Measurements from ENCODE around the gene LNX1.

DNA sequence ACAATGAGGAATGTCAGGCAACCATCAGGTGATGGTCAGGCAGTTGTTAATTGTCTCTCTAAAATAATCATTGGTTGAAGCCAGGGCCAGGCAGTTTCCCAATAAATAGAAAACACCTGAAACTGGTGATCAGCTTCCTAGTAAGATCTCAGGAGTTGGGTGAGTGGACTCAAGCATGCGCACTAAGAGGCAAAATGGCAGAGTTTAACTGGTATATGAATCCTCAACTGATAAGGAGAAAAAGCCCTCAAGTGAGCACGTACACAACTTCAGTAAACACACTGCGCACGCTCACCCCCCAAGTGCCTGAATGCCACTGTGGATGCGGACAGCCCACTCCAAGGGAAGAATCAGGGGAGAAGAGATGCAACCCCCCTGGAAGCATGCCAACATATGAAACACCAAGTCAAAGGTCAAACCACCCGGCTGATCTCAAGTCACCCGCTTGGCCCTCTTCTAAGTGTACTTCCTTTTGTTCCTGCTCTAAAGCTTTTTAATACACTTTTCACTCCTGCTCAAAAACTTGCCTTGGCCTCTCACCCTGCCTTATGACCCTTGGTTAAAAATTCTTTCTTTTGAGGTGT lies 39.9 kb downstream of the LNX1 start:
- TF ChIP-seq DACH1 (IDR thresholded peaks at IDR 0.05; ENCODE audit: partially characterized antibody), result no peak
- no peak for TF ChIP-seq USF2 (CRISPR knock-in tag; IDR thresholded peaks at IDR 0.05)
- no peak for TF ChIP-seq MTA1 (IDR thresholded peaks at IDR 0.05; ENCODE audit: borderline replicate concordance)
- TF ChIP-seq ZBTB33 (CRISPR knock-in tag; IDR thresholded peaks at IDR 0.05), result no peak
- no peak for TF ChIP-seq FOSL1 (tag; conservative IDR thresholded peaks at IDR 0.05)
- no peak for TF ChIP-seq ZNF76 (CRISPR knock-in tag; IDR thresholded peaks at IDR 0.05; ENCODE audit: borderline replicate concordance)
- no peak for TF ChIP-seq JUN (IDR thresholded peaks at IDR 0.05; ENCODE audit: borderline replicate concordance, low read depth, low read length)
- no peak for TF ChIP-seq JUN (CRISPR knock-in tag; IDR thresholded peaks at IDR 0.05; ENCODE audit: borderline replicate concordance)
